Stomach (tissue), 4 donors: ENCODE data around the gene FBXL17.

Experiments
- CTCF ChIP-seq, 7 experiments: fragments of 450-650 bp in 4 of 7; fragments of 200-600 bp in 3 of 7; sonication (generic) in 3 of 7; IDR thresholded peaks; one replicate each; pipeline ENCODE4 v1.5.1; 2016 to 2019; ENCODE audit warnings: antibody characterized with exemption in 7 of 7, control low read depth in 2 of 7, mild to moderate bottlenecking in 1 of 7
- EP300 ChIP-seq: sonication (generic); formaldehyde crosslinking; IDR thresholded peaks from one replicate; pipeline ENCODE4 v1.6.1; 2017; ENCODE audit warnings: antibody characterized with exemption
- POLR2A ChIP-seq, 4 donors: fragments of 450-650 bp; IDR thresholded peaks; one replicate each; pipeline ENCODE4 v1.6.1; 2016; ENCODE audit warnings: antibody characterized with exemption in 4 of 4, control low read depth in 2 of 4, mild to moderate bottlenecking in 1 of 4, moderate library complexity in 1 of 4
- POLR2AphosphoS5 ChIP-seq, 3 donors: sonication (generic); formaldehyde crosslinking; IDR thresholded peaks; one replicate each; pipeline ENCODE4 v1.6.1; 2016; ENCODE audit warnings: antibody characterized with exemption in 3 of 3

DNA sequence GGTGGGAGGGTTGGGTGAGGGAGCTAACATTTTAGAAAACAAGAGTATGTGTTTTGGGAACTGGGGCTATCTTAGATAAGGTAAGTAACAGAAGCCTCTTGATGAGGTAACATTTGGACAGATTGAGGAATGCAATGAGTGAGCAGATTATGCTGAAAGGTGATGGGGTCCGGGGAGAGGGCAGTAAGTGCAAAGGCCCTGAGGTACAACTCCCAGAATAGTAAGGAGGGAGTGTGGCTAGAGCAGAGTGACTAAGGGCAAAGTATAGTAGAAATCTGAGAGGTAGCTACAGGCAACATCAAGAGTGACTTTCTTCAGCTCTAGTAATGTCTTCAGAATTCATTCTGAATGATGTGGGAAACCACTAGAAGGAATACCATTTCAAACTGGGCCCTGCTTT, 38.9 kb upstream of the FBXL17 start:
- no peak for TF ChIP-seq POLR2AphosphoS5 (IDR thresholded peaks at IDR 0.05)
- no peak for TF ChIP-seq CTCF (IDR thresholded peaks at IDR 0.05)
- no peak for TF ChIP-seq POLR2A (IDR thresholded peaks at IDR 0.05)
- TF ChIP-seq EP300: no peak
